ENCODE data around the gene PROM1.

PROM1 gene

GRCh38 chr4:16078195-16078760 is 5.5 kb downstream of the PROM1 start:
- Histone ChIP-seq H3K36me3 (ENCODE audit: insufficient read depth, low read length) (no peaks in the 10 kb centered on the region), H2AFZ (ENCODE audit: low read length) (no peak overlapping the region), H3K27me3 (ENCODE audit: insufficient read depth, low read length) (no peaks in the 10 kb centered on the region), H3K9me2 (ENCODE audit: low read depth, low read length) (no peaks in the 10 kb centered on the region), H3K9me3 (ENCODE audit: low read length) (no peaks in the 10 kb centered on the region), H4K20me1 (ENCODE audit: insufficient read depth, low read length) (no peaks in the 10 kb centered on the region), H3F3A (ENCODE audit: insufficient read depth, low read length) (no peaks in the 10 kb centered on the region), H3K4me1 (ENCODE audit: insufficient read depth, low read length, severe bottlenecking) (no peaks in the 10 kb centered on the region), H3K79me2 (ENCODE audit: insufficient read depth, low read length) (no peaks in the 10 kb centered on the region), H3K4me2 (ENCODE audit: low read length) (no peak overlapping the region), H3K4me3 (ENCODE audit: low read depth, low read length, poor library complexity, severe bottlenecking) (no peak overlapping the region), H3K9ac (ENCODE audit: low read length) (no peak overlapping the region), H3K27ac (ENCODE audit: low read depth, low read length, poor library complexity, severe bottlenecking) (no peak overlapping the region)
- TF ChIP-seq, protein P1, sequence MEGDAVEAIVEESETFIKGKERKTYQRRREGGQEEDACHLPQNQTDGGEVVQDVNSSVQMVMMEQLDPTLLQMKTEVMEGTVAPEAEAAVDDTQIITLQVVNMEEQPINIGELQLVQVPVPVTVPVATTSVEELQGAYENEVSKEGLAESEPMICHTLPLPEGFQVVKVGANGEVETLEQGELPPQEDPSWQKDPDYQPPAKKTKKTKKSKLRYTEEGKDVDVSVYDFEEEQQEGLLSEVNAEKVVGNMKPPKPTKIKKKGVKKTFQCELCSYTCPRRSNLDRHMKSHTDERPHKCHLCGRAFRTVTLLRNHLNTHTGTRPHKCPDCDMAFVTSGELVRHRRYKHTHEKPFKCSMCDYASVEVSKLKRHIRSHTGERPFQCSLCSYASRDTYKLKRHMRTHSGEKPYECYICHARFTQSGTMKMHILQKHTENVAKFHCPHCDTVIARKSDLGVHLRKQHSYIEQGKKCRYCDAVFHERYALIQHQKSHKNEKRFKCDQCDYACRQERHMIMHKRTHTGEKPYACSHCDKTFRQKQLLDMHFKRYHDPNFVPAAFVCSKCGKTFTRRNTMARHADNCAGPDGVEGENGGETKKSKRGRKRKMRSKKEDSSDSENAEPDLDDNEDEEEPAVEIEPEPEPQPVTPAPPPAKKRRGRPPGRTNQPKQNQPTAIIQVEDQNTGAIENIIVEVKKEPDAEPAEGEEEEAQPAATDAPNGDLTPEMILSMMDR (IDR thresholded peaks at IDR 0.05; ENCODE audit: low read length) = no peak
- no peak for TF ChIP-seq EZH2 (IDR thresholded peaks at IDR 0.05; ENCODE audit: borderline replicate concordance, low read length)

DNA sequence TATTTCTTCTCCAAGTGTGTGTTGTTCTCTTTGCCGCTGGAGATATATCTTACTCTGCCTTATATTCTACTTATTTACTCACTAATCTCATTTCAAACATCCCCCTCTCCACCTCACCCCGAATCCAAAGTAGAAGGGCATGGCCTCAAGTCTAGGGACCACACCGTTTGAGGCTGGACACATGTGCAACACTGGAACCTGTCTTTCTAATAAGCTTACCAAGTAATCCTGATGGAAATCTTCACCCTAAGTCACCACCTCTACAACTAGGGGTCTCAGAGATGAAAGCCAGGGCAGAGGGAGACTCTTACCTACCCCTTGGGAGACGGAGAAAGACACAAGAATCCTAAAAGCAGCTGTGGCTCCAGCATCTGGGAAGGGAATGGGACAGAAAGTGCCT is 6.0 kb downstream of the PROM1 start:
- Histone ChIP-seq H3K4me3 (ENCODE audit: low read depth, low read length, poor library complexity, severe bottlenecking) (no peak overlapping the region), H3K27ac (ENCODE audit: low read depth, low read length, poor library complexity, severe bottlenecking) (no peak overlapping the region), H3K79me2 (ENCODE audit: insufficient read depth, low read length) (no peaks in the 10 kb centered on the region), H2AFZ (ENCODE audit: low read length) (no peak overlapping the region), H3K9ac (ENCODE audit: low read length) (no peak overlapping the region), H3K36me3 (ENCODE audit: insufficient read depth, low read length) (no peaks in the 10 kb centered on the region), H3K4me2 (ENCODE audit: low read length) (no peak overlapping the region), H3F3A (ENCODE audit: insufficient read depth, low read length) (no peaks in the 10 kb centered on the region), H4K20me1 (ENCODE audit: insufficient read depth, low read length) (no peaks in the 10 kb centered on the region), H3K9me2 (ENCODE audit: low read depth, low read length) (no peaks in the 10 kb centered on the region), H3K9me3 (ENCODE audit: low read length) (no peaks in the 10 kb centered on the region), H3K4me1 (ENCODE audit: insufficient read depth, low read length, severe bottlenecking) (no peaks in the 10 kb centered on the region), H3K27me3 (ENCODE audit: insufficient read depth, low read length) (no peaks in the 10 kb centered on the region)
- TF ChIP-seq EZH2 (IDR thresholded peaks at IDR 0.05; ENCODE audit: borderline replicate concordance, low read length) = no peak
- TF ChIP-seq, protein P1 (IDR thresholded peaks at IDR 0.05; ENCODE audit: low read length) = no peak

- no peak overlapping the region for H3K9ac ChIP-seq (ENCODE audit: low read length)
- H4K20me1 ChIP-seq (ENCODE audit: insufficient read depth, low read length) = no peaks in the 10 kb centered on the region
- H3K9me3 ChIP-seq (ENCODE audit: low read length) = no peaks in the 10 kb centered on the region
- no peaks in the 10 kb centered on the region for H3K27me3 ChIP-seq (ENCODE audit: insufficient read depth, low read length)
- H3K36me3 ChIP-seq (ENCODE audit: insufficient read depth, low read length) = no peaks in the 10 kb centered on the region
- H3K4me3 ChIP-seq (ENCODE audit: low read depth, low read length, poor library complexity, severe bottlenecking) = no peak overlapping the region
- TF ChIP-seq, protein P1 (IDR thresholded peaks at IDR 0.05; ENCODE audit: low read length) = no peak
- no peak for TF ChIP-seq EZH2 (IDR thresholded peaks at IDR 0.05; ENCODE audit: borderline replicate concordance, low read length)
- no peaks in the 10 kb centered on the region for H3F3A ChIP-seq (ENCODE audit: insufficient read depth, low read length)
- H2AFZ ChIP-seq (ENCODE audit: low read length) = no peak overlapping the region
- no peaks in the 10 kb centered on the region for H3K4me1 ChIP-seq (ENCODE audit: insufficient read depth, low read length, severe bottlenecking)
- H3K27ac ChIP-seq (ENCODE audit: low read depth, low read length, poor library complexity, severe bottlenecking) = no peak overlapping the region
- H3K4me2 ChIP-seq (ENCODE audit: low read length) = no peak overlapping the region
- no peaks in the 10 kb centered on the region for H3K79me2 ChIP-seq (ENCODE audit: insufficient read depth, low read length)
- no peaks in the 10 kb centered on the region for H3K9me2 ChIP-seq (ENCODE audit: low read depth, low read length)
Observed at GRCh38 chr4:16075975-16076757, 7.7 kb downstream of the PROM1 start.

All from OCI-LY1 (cell line).